Fibroblast of mammary gland (primary cell): ENCODE measurements around the gene ATP5MK.

ENCODE experiments used
- DNase-seq: peaks from one replicate; pipeline ENCODE4 v3.0.0-alpha.2; 2010; ENCODE audit warnings: low read depth
- H3K4me3 ChIP-seq: 2 replicates; pipeline ENCODE4 v1.5.1; 2011; ENCODE audit warnings: low read depth, mild to moderate bottlenecking, low read length, moderate library complexity; ENCODE audit not compliant: control insufficient read depth
- TF ChIP-seq, protein P1 (sequence below): conservative IDR thresholded peaks from 2 replicates; pipeline ENCODE4 v1.5.1; 2011; ENCODE audit warnings: low read depth, low read length, inconsistent platforms; ENCODE audit not compliant: control insufficient read depth, insufficient read depth

ATP5MK gene, protein sequence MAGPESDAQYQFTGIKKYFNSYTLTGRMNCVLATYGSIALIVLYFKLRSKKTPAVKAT

DNA sequence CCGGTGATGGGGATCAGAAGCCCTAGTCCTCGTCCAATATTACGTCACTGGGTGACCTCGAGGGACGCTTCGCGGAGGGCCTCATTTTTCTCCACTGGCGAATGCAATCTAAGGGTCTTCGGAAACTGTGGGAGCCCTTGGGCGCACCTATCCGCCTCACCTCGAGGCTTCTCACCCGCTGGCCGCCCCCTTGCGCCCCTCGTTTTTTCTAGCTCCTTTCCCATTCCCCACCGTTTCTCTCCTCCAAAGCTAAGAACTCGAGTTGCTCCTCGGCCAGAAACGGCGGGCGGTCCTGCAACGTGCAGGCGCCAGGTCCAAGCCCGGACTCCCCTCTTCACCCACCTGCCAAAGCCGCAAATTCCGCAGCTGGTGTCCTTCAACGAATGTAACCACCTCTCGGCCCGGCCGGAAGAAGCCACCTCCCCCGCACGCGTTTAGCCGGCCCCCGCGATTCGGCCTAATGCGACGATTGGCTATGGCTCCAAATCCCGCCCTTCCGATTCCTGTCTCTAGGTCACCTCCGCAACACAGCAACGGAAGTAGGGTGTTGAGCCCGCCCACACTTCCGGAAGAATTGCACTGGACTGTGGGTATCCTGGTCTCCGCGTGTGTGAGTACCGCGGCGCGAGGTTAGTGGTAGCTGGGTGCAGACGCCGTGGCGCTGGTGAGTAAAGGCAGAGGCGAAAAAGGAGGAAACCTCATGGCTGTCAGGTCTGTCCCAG is at the start of gene ATP5MK, which contains the start of gene PDCD11:
ATP5MK (minus strand) TSS at position 409 of the 722 bp plus-strand sequence. CDS start 4,018 bp downstream, outside the sequence.
PDCD11 (plus strand) TSS at position 560 of the 722 bp plus-strand sequence. CDS start 1,801 bp downstream, outside the sequence.
- peak; percentile 97 for DNase-seq
- H3K4me3 ChIP-seq: peak within 1 kb of the TSS; percentile 97
- TF ChIP-seq, protein P1, sequence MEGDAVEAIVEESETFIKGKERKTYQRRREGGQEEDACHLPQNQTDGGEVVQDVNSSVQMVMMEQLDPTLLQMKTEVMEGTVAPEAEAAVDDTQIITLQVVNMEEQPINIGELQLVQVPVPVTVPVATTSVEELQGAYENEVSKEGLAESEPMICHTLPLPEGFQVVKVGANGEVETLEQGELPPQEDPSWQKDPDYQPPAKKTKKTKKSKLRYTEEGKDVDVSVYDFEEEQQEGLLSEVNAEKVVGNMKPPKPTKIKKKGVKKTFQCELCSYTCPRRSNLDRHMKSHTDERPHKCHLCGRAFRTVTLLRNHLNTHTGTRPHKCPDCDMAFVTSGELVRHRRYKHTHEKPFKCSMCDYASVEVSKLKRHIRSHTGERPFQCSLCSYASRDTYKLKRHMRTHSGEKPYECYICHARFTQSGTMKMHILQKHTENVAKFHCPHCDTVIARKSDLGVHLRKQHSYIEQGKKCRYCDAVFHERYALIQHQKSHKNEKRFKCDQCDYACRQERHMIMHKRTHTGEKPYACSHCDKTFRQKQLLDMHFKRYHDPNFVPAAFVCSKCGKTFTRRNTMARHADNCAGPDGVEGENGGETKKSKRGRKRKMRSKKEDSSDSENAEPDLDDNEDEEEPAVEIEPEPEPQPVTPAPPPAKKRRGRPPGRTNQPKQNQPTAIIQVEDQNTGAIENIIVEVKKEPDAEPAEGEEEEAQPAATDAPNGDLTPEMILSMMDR: no peak

DNA sequence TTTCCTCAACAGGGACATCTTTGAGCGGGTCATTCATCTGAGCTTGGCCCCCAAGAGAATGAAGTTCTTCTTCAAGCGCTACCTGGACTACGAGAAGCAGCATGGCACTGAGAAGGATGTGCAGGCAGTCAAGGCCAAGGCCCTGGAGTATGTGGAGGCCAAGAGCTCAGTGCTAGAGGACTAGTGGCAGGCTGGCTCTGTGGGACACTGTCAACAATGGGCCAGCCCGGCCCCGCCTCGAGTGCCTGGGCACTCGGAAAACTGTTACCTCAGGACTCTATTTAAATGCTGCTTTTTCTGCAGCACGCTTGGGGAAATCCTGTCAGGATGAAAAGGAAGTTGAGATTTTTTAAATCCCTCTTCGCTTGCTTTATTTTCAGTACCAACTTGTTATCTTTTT is 49.1 kb upstream of the ATP5MK start:
- no peak overlapping the region for H3K4me3 ChIP-seq
- TF ChIP-seq, protein P1: no peak
- no peak for DNase-seq

DNA sequence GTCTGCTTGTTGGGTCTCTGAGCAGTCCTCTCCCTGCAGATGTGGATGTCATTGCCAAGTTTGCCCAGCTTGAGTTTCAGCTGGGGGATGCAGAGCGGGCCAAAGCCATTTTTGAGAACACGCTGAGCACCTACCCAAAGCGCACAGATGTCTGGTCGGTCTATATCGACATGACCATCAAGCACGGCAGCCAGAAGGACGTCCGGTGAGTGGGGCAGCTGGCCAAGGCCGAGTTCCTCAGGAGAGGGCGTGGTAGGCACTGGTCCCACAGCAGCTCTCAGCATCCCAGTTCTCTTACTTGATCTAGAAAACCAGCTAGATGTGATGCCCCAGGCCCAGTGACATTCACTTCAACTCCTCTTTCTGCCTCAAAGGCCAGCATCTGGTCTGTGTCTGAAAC is 48.2 kb upstream of the ATP5MK start:
- no peak overlapping the region for H3K4me3 ChIP-seq
- TF ChIP-seq, protein P1: no peak
- no peak for DNase-seq

DNA sequence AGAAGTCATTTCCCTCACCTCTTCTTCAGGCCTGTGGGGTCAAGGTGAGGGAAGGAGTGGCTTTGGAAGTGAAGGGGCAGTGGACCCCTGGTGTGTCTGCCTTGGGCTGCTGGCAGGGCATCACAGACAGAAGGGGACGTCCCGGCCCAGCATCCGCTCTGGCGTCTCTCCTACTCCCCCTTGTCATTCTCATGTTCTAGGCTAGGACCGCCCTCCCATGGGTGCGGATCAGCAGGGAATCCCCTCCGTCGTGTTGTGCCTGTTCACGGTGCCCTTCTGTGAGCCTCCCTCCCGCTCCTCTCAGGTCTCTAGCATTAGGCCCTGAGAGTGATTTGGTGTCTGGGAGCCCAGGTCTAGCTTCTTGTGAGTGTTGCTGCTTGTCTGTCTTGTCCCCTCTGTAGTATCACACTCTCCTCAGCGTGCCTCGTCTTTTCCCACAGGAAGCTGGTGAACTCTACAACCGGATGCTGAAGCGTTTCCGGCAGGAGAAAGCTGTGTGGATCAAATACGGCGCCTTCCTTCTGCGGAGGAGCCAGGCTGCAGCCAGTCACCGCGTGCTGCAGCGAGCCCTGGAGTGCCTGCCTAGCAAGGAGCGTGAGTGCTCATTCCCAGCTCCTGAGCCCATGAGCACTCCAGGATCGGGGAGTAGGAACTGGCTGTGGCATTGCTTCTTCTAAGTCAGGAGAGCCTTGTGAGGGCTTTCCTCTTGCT is 47.4 kb upstream of the ATP5MK start:
- no peak overlapping the region for H3K4me3 ChIP-seq
- no peak for DNase-seq
- TF ChIP-seq, protein P1: no peak

DNA sequence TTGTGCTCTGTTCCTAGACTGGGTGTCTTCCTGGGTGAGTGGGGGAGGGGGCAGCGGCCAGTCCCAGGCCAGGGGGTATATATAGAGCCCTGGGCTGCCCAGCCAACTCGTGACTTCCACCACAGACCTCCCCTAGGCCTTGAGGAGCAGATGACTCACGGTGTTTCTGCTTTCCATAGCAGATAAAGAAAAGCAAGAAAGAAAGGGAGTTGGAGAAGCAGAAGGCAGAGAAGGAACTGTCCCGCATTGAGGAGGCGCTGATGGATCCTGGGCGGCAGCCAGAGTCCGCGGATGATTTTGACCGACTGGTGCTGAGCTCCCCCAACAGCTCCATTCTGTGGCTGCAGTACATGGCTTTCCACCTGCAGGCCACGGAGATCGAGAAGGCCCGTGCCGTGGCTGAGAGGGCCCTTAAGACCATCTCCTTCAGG is 45.8 kb upstream of the ATP5MK start:
- TF ChIP-seq, protein P1: no peak
- peak; percentile 86 for DNase-seq
- no peak overlapping the region for H3K4me3 ChIP-seq

DNA sequence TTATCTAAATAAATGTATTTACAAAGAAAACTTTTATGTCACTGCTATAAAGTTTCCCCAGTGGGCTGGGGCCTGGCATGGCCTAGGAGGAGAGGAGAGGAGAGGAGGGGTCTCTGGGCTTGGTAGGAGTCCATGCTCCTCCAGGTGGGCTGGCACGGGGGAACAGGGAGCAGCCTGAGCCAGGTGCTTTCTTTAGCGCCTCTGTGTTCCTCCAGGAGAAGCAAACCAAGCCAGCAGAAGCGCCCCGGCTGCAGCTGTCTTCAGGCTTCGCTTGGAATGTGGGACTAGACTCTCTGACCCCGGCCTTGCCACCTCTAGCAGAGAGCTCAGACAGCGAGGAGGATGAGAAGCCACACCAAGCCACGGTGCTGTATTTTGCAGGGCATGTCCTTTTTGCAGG is 45.3 kb upstream of the ATP5MK start:
- DNase-seq: no peak
- TF ChIP-seq, protein P1: no peak
- no peak overlapping the region for H3K4me3 ChIP-seq
